Measurements from ENCODE around the gene HES2. TPM values are rescaled to one million over a fixed set of nuclear protein-coding genes. Genes with fewer than 3 reads are reported as not detected.
"Not testable (repeated sequence)": the region's sequence is repeated elsewhere in the genome, so short reads cannot be mapped to it uniquely, and the experiment has no call there.

Gene HES2
- total RNA-seq, 4 donors from 2014 or later = 10.5 to 38.8 (median 25.4) TPM

GRCh38 chr1:6450486-6450885, 30.8 kb upstream of the HES2 start:
- peaks cover 90% of the 10 kb centered on the region for H3K27me3 ChIP-seq
- H3K36me3 ChIP-seq; DNase-seq; H3K9me3 ChIP-seq; in situ Hi-C loops (cut with MboI; ENCODE audit: low pct_ligation_motif_present in 1 of 4, low pct_unique_long_range_greater_than_20kb in 1 of 4, low sequenced_read_pairs in 3 of 4); H3K4me3 ChIP-seq; intact Hi-C loops (cut with DNase I; ENCODE audit: low total_unique reads): not testable (repeated sequence)
- WGBS, 2 donors (ENCODE audit: low coverage in 1 of 2) = 25 to 31% methylated on average over 4 to 10 of the region's 10 CpGs
- peak overlapping the region; percentile 75 to 84 (median 79) for H3K27ac ChIP-seq
- TF ChIP-seq, protein P1, sequence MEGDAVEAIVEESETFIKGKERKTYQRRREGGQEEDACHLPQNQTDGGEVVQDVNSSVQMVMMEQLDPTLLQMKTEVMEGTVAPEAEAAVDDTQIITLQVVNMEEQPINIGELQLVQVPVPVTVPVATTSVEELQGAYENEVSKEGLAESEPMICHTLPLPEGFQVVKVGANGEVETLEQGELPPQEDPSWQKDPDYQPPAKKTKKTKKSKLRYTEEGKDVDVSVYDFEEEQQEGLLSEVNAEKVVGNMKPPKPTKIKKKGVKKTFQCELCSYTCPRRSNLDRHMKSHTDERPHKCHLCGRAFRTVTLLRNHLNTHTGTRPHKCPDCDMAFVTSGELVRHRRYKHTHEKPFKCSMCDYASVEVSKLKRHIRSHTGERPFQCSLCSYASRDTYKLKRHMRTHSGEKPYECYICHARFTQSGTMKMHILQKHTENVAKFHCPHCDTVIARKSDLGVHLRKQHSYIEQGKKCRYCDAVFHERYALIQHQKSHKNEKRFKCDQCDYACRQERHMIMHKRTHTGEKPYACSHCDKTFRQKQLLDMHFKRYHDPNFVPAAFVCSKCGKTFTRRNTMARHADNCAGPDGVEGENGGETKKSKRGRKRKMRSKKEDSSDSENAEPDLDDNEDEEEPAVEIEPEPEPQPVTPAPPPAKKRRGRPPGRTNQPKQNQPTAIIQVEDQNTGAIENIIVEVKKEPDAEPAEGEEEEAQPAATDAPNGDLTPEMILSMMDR (IDR thresholded peaks at IDR 0.05) = peak in 2 of 5 experiments; percentile 21 to 35
- peaks cover 10 to 57% (median 43%) of the 10 kb centered on the region in 4 donors for H3K4me1 ChIP-seq

DNA sequence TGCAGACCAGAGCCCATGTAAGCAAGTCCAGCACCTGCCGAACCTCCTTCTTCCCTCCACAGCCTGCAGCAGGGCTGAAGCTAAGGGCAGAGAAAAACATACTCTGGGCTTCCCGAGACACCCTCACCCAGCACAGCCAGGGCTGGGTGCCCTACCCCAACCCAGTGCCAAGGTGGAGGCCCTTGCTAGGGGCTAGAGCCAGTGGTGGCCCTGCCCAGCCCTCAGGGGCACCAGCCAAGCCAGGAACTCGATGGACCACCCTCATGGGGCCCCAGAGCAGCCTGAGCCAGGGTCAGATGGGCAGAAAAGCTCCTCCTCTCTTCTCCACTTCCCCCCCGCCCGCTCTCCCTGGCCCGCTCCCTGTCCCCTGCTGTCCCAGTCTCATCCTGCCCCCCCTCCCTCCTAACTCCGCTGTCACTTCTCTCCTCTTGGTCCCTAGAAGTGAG, 30.3 kb upstream of the HES2 start:
- peaks cover 10 to 57% (median 43%) of the 10 kb centered on the region in 4 donors for H3K4me1 ChIP-seq
- intact Hi-C loops (cut with DNase I; ENCODE audit: low total_unique reads) = no loop called here
- in situ Hi-C loops (cut with MboI; ENCODE audit: low pct_ligation_motif_present in 1 of 4, low pct_unique_long_range_greater_than_20kb in 1 of 4, low sequenced_read_pairs in 3 of 4) = no loop called here
- TF ChIP-seq POLR2A (IDR thresholded peaks at IDR 0.05) (no peak), POLR2AphosphoS5 (IDR thresholded peaks at IDR 0.05) (no peak), EP300 (IDR thresholded peaks at IDR 0.05; ENCODE audit: low read depth) (no peak)
- TF ChIP-seq, protein P1 (IDR thresholded peaks at IDR 0.05) = no peak
- no peaks in the 10 kb centered on the region for H3K9me3 ChIP-seq
- H3K27ac ChIP-seq = peak overlapping the region; percentile 75 to 84 (median 79)
- peaks cover 86% of the 10 kb centered on the region for H3K27me3 ChIP-seq
- DNase-seq = no peak
- WGBS, 2 donors (ENCODE audit: low coverage in 1 of 2) = 33% methylated on average over 4 of the region's 7 CpGs; no CpG with 5 or more reads in 1 of the 2 donors
- H3K36me3 ChIP-seq = no peaks in the 10 kb centered on the region
- H3K4me3 ChIP-seq = no peak overlapping the region

GRCh38 chr1:6448749-6449631, 29.3 kb upstream of the HES2 start:
- in situ Hi-C loops (cut with MboI; ENCODE audit: low pct_ligation_motif_present in 1 of 4, low pct_unique_long_range_greater_than_20kb in 1 of 4, low sequenced_read_pairs in 3 of 4) = no loop called here
- intact Hi-C loops (cut with DNase I; ENCODE audit: low total_unique reads) = no loop called here
- peak overlapping the region; percentile 75 to 84 (median 79) for H3K27ac ChIP-seq
- peaks cover 10 to 54% (median 43%) of the 10 kb centered on the region in 4 donors for H3K4me1 ChIP-seq
- WGBS, 2 donors (ENCODE audit: low coverage in 1 of 2) = 5 to 24% methylated on average over 8 to 37 of the region's 66 CpGs
- H3K4me3 ChIP-seq = peak overlapping the region in 3 of 4 donors; percentile 26 to 39 (median 27)
- TF ChIP-seq EP300 (IDR thresholded peaks at IDR 0.05; ENCODE audit: low read depth) = no peak
- no peak for TF ChIP-seq POLR2A (IDR thresholded peaks at IDR 0.05)
- TF ChIP-seq, protein P1 (IDR thresholded peaks at IDR 0.05) = no peak
- peak in 1 of 3 donors; percentile 18 for TF ChIP-seq POLR2AphosphoS5 (IDR thresholded peaks at IDR 0.05)
- no peaks in the 10 kb centered on the region for H3K9me3 ChIP-seq
- H3K27me3 ChIP-seq = peaks cover 76% of the 10 kb centered on the region
- H3K36me3 ChIP-seq = no peaks in the 10 kb centered on the region
- peak; percentile 60 for DNase-seq

DNA sequence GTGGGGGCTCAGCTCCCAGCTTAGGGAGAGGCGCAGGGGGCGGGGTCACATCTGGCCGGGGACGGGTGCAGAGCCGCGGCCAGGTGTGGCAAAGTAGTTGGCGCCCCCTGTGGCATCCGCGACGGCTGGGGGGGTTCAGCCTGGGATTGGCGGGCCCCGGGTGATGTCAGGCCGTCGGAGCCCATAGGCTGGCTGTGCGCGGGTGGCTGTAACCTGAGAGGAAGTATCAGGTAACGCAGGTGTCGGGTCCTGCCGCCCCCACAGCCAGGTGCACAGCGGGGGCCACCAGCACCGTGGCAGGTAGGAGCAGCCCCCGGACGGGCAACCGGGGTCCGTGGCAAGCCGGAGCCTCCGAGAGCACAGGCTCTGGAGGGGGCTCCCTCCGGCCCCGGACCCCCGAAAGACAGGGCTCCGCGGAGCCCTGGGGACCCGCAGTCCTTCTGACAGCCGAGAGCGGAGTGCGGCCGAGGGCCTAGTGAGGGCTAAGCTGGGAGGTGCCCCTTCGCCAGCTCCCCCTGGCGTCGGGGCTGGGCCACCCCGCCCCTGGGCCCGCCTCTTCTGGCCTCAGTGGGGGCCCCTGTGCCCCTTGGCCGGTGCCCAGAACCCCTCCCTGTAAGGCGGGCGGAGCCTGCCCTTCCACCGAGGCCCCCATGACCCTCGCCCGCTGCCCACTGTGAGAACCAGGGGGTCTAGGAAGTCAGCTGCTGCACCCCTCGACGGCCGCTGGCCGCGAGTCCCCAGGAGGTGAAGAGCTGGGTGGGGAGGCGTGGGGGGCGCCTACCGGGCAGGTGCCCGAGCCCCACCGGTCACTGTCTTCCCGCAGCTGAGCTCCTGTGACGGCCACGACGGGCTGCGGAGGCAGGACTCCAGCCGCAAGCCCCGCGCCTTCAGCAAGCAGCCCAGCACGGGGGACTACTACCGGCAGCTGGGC, 28.4 kb upstream of the HES2 start:
- no peaks in the 10 kb centered on the region for H3K9me3 ChIP-seq
- 5% methylated on average over 27 of the region's 68 CpGs; no CpG with 5 or more reads in 1 of the 2 donors for WGBS, 2 donors (ENCODE audit: low coverage in 1 of 2)
- TF ChIP-seq POLR2AphosphoS5 (IDR thresholded peaks at IDR 0.05) (peak in 1 of 3 donors; percentile 49), EP300 (IDR thresholded peaks at IDR 0.05; ENCODE audit: low read depth) (no peak), POLR2A (IDR thresholded peaks at IDR 0.05) (peak; percentile 33)
- TF ChIP-seq, protein P1 (IDR thresholded peaks at IDR 0.05) = peak; percentile 15 to 51 (median 25)
- in situ Hi-C loops (cut with MboI; ENCODE audit: low pct_ligation_motif_present in 1 of 4, low pct_unique_long_range_greater_than_20kb in 1 of 4, low sequenced_read_pairs in 3 of 4) = no loop called here
- H3K27me3 ChIP-seq = peaks cover 69% of the 10 kb centered on the region
- H3K36me3 ChIP-seq = no peaks in the 10 kb centered on the region
- H3K4me1 ChIP-seq = peaks cover 10 to 54% (median 43%) of the 10 kb centered on the region in 4 donors
- peak overlapping the region; percentile 75 to 84 (median 79) for H3K27ac ChIP-seq
- peak overlapping the region; percentile 6 to 39 (median 26) for H3K4me3 ChIP-seq
- intact Hi-C loops (cut with DNase I; ENCODE audit: low total_unique reads) = no loop called here
- DNase-seq = peak; percentile 74

All from transverse colon (tissue), 4 donors.